Measurements from ENCODE around the gene TFEB.

The TFEB gene

DNA sequence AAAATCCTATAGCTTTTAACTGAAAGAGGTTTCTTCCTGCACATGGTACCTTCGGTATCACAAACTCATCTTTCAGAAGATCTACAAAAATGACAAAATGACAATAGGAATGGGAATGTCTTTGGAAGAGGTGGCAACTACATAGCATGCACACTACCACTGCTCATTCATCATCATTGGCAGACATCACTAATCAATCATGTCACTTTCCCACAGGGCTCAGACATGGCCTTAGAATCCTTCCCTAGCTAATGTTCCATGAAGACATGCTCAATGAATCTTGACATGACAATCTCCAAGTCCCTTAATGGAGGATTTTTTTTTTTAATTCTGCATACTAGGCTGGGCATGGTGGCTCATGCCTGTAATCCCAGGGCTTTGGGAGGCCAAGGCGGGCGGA lies 15.0 kb upstream of the TFEB start:
- H3K27me3 Mint-ChIP-seq = no peaks in the 10 kb centered on the region
- H3K27ac Mint-ChIP-seq = no peak overlapping the region
- H3K4me1 Mint-ChIP-seq (ENCODE audit: low read depth) = no peaks in the 10 kb centered on the region
- DNase-seq = no peak
- H3K36me3 Mint-ChIP-seq (ENCODE audit: low read depth) = no peaks in the 10 kb centered on the region
- H3K9me3 Mint-ChIP-seq = no peaks in the 10 kb centered on the region
- H3K4me3 Mint-ChIP-seq = no peak overlapping the region

DNA sequence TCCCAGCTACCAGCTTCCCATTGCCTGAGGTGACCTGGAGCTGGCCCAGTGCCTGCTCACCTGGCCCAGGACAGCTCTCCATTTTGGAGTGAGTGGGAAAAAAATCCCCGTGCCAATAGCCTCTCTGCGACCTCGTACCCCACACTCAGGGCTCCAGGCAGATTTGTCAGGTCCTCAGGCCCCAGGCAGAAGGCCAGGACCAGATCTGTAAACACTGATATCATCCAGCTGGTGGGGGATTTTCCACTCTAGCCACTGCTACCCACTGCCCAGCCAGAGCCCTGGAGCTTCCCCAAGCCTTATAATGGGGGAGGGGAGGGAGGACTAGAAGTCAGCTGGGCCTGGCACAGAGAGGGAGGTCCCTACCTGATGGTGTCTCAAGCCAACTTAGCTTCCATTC lies 13.1 kb upstream of the TFEB start:
- no peaks in the 10 kb centered on the region for H3K36me3 Mint-ChIP-seq (ENCODE audit: low read depth)
- H3K27me3 Mint-ChIP-seq = no peaks in the 10 kb centered on the region
- H3K4me1 Mint-ChIP-seq (ENCODE audit: low read depth) = no peaks in the 10 kb centered on the region
- H3K9me3 Mint-ChIP-seq = no peaks in the 10 kb centered on the region
- no peak for DNase-seq
- H3K27ac Mint-ChIP-seq = no peak overlapping the region
- H3K4me3 Mint-ChIP-seq = no peak overlapping the region

DNA sequence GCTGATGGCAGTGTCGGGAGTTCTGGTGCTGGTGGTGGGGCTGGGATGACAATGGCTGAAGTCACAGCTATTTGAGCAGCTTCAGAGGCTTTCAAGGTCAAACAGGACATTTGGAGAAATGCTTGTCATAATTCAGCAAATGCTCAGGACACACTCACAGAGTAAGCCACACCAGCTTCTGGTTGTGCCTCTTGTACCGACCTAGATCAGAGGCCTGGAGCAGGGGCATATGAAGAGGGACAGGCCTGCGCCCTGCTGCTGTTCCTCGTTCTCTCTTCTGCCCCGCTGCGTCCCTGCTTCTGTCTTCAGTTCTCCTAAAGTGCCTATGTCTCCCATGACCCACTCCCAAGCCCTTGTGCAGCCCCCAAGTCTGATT lies 12.7 kb upstream of the TFEB start:
- Mint-ChIP-seq H3K9me3 (no peaks in the 10 kb centered on the region), H3K27me3 (no peaks in the 10 kb centered on the region), H3K4me1 (ENCODE audit: low read depth) (no peaks in the 10 kb centered on the region), H3K4me3 (no peak overlapping the region), H3K36me3 (ENCODE audit: low read depth) (no peaks in the 10 kb centered on the region), H3K27ac (no peak overlapping the region)
- no peak for DNase-seq

DNA sequence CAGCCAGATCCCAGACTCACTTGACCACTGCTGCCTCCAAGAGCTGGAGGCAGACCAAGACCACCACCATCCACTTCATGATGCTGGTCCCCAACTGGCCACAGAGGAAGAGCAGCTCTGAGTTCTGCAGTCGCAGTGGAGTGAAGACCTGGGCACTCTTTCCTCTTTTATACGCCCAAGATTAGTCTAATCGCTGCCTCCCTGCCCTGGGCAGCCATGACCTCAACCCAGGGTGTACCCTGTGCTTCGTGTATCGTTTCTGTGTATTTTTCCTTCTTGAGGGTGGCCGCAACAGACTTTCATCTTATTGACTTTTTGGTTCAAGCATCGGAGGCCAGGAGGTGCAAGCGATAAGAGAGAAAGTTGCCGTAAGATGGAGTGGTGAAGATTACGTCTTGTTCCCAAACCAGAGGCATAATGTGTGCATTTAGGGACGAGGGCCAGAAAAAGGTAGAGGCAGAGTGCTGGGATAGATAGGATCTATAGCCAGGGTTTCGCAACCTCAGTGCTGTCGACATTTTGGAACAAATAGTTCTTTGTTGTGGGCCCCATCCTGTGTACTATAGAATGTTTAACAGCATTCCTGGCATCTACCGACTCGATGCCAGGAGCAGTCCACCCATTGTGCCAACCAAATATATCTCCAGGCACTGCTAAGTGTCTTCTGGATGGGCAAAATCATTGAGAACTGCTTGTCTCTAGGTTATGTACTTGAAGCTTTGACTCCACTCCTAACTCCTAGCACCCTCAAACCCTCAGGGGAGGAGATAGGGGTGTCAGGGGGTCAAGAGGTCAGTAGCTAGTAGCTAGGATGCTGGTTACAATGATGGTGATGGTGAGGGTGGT lies 12.1 kb upstream of the TFEB start, which contains the start of gene PGC:
Gene PGC (minus strand): TSS at position 142 of the 846 bp plus-strand sequence. CDS start 63 bp downstream, at position 79.
- Mint-ChIP-seq H3K27me3 (no peaks in the 10 kb centered on the region), H3K27ac (no peak within 1 kb of the TSS), H3K4me1 (ENCODE audit: low read depth) (no peaks in the 10 kb centered on the region), H3K9me3 (no peaks in the 10 kb centered on the region), H3K4me3 (no peak within 1 kb of the TSS), H3K36me3 (ENCODE audit: low read depth) (no peaks in the 10 kb centered on the region)
- no peak for DNase-seq

DNA sequence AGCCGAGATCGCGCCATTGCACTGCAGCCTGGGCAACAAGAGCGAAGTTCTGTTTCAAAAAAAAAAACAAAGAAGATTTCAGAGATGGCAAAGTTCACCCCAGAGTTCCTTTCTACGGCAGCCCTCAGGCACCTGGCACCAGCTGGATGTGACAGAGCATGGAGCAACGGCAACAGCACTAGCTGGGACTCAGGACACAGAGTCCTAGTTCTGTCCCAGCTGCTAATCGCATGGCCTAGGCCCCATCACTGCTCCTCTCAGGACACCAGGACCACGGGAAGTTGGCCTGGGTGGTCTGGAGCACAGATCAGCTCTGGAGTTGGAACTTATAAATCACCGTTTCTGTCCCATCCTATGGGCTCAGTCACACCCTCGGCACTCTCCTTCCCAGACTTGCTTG lies 10.7 kb upstream of the TFEB start:
- Mint-ChIP-seq H3K4me3 (no peak overlapping the region), H3K27me3 (no peaks in the 10 kb centered on the region), H3K4me1 (ENCODE audit: low read depth) (no peaks in the 10 kb centered on the region), H3K9me3 (no peaks in the 10 kb centered on the region), H3K36me3 (ENCODE audit: low read depth) (no peaks in the 10 kb centered on the region), H3K27ac (no peak overlapping the region)
- no peak for DNase-seq

DNA sequence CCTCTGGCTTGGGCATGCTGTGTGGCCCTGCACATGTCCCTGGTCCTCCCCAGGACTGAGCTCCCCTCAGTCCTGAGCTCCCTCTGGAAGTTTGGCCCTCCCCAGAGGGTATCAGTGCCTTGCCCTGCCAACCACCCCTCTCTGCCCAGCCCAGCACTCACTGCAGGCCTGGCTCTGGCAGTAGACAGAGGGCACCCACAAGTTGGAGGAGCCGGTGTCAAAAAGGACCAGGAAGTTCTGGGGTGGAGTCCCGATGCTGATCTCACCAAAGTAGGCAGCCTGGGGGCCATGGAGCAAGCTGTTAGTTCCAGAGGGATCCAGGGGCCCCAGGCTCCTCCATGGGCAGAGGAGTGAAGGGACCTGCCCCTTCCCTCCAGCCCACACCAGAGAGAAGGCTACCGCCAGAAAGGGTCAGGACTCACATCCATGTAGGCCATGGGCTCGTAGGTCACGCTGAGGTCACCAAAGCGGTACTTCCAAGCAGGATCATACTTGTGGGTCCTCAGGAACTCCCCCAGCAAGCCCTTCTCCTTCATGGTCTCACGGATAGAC lies 8.9 kb upstream of the TFEB start:
- H3K9me3 Mint-ChIP-seq = no peaks in the 10 kb centered on the region
- H3K36me3 Mint-ChIP-seq (ENCODE audit: low read depth) = no peaks in the 10 kb centered on the region
- no peaks in the 10 kb centered on the region for H3K4me1 Mint-ChIP-seq (ENCODE audit: low read depth)
- H3K27me3 Mint-ChIP-seq = no peaks in the 10 kb centered on the region
- no peak overlapping the region for H3K27ac Mint-ChIP-seq
- DNase-seq = no peak
- H3K4me3 Mint-ChIP-seq = no peak overlapping the region

DNA sequence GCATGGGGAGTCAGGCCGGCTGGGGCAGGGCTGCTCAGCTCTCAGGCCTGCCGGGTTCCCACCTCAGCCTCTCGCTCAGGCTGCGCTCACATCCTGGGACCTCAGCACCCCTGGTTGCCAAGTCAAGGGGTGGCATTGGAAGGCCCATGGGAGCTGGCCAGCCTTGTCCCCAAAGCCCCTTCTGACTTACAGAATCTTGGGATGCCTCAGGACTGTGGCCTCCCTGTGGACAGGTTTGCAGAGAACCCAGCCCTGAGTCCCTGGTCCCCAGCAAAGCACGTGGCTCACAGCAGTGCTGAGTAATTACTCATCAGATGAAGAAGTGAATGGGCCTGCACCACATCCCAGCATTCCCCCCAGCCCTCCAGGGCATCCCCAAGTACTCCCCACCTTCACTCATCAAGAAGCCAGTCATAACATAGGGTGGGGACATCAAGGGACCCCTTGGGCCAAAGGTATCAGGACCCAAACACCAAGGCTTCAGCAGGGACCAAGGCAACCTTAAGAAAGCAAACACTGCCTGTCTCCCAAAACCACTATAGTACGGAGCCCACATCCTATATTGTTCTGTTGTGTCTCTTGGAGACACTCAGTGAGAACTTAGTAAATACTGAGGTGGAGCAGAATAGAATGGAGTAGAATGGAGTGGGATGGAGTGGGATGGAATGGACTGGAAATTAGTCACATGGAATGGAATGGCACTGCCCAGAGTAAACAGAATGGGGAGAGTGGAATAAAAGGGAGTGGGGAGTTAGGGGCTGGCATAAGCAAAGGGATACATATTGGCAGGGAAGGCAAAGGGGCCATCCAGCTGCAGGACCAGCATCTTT lies 8.2 kb upstream of the TFEB start:
- DNase-seq = no peak
- Mint-ChIP-seq H3K27me3 (no peaks in the 10 kb centered on the region), H3K27ac (no peak overlapping the region), H3K4me3 (no peak overlapping the region), H3K4me1 (ENCODE audit: low read depth) (no peaks in the 10 kb centered on the region), H3K36me3 (ENCODE audit: low read depth) (no peaks in the 10 kb centered on the region), H3K9me3 (no peaks in the 10 kb centered on the region)

DNA sequence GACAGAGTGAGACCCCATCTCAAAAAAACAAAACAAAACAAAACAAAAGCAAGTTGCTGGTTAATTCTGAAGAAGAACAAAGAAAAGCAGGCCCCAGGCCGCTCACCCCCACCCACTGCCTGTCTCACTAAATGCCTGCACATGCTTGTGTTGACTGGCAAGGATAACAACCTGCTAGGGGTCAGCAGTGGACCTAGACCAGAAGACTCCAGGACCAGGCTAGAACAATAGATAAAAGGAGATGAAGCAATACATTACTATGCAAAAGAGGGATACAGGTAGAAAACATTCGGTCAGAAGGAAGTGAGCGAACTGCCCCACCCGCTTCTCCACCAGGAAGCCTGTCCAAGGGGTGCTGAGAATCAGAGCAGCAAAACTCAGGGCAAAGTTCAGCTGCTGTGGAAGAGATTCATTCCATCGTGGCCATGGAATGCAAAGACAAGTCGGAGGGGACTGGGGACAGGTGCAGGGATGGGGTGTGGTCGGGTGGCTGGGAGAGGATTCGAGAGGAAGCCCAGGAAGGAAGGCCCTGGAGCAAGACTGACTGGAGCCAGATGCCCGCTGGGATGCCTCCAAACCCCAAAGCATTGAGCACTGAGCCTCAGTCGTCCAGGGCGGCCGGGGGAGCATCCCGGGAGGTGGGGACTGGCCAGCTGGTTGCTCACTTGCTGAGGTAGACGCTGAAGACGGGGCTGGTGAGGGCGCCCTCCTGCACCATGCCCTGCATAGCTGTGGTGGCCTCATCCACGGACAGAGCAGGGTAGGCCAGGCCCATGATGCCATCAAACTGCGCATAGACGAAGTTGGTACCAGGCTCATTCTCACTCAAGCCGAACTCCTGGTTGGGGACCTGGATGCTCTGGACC lies 6.5 kb upstream of the TFEB start:
- no peaks in the 10 kb centered on the region for H3K36me3 Mint-ChIP-seq (ENCODE audit: low read depth)
- no peaks in the 10 kb centered on the region for H3K9me3 Mint-ChIP-seq
- DNase-seq = no peak
- no peak overlapping the region for H3K27ac Mint-ChIP-seq
- no peak overlapping the region for H3K4me3 Mint-ChIP-seq
- no peaks in the 10 kb centered on the region for H3K27me3 Mint-ChIP-seq
- no peaks in the 10 kb centered on the region for H3K4me1 Mint-ChIP-seq (ENCODE audit: low read depth)

DNA sequence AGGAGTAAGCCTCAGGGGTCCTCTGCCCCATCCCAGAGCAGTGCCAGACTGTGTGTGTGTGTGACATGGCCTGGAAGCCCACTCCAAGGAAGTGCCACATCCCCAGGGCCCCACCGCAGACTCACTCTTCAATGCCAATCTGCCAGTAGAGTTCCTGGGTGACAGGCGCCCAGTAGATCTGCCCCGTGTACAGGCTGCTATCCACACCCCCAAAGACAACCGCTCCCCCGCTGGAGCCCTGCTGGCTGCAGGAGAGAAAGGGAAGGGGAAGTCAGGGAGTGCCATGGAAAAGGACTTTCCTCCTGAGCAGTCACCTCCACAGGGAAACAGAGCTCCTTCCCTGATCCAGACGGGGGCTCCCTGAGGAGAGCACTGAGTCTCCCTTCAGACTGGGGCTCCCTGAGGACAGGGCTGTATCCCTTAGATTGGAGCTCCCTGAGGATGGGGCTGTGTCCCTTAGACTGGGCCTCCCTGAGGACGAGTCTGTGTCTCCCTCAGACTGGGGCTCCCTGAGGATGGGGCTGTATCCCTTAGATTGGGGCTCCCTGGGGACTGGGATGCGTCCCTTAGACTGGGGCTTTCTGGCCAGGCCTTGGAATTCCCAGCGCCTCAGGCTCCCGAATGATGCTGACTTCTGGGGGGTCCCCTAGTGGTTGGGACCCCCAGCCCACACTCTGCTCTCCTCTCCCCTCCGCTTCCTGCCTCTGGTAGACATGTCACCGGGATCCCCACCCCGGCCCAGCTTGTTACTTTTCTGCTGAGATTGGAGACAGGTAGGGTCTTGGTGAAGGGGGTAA lies 5.2 kb upstream of the TFEB start:
- Mint-ChIP-seq H3K27ac (no peak overlapping the region), H3K27me3 (no peaks in the 10 kb centered on the region), H3K36me3 (ENCODE audit: low read depth) (no peaks in the 10 kb centered on the region), H3K9me3 (no peaks in the 10 kb centered on the region), H3K4me1 (ENCODE audit: low read depth) (peaks cover 4% of the 10 kb centered on the region), H3K4me3 (no peak overlapping the region)
- DNase-seq = no peak

DNA sequence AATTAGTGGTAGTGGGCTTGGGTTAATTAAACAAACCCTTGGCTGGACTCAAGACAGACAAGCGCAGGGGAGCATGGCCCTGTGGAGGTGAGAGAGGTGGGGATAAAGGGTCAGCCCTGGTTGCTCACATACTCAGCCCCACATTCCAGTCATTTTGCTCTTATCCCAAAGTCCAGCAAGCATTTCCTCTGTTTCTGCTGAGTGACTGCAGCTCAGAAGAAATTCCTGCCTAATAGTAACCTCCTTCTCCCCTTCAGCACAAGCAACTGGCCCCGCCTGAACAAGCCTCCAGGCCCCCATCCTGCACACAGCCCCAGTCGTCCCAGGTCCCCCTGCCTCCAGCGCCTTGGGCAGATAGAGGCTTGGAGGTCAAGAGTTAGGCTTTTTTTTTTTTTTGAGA lies 3.6 kb upstream of the TFEB start:
- peaks cover 4% of the 10 kb centered on the region for H3K4me1 Mint-ChIP-seq (ENCODE audit: low read depth)

DNA sequence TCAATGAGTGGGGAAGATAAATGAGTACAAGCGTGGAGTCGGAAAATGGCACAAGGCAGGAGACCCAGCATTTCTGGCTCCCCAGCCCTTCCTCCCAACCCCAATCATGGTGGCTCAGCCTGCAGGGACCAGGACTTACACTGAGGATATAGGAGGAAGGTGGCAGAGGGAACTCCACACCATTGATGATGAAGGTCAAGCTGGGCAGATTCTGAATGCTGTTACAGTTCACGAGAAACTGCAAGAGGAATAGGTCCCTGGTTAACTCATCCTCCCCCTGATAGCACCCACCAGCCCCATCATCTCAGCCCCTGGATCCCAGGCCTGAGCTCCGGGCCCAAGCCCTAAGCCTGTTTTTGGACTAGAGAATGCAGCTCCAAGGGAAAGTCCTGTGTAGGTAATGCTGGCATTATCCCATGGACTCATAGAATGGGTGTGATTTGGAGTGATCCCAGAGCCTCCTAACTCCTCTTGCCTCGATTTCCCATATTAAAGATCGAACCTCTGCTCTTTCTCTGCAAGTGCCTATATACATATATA lies 2.3 kb upstream of the TFEB start:
- H3K4me1 Mint-ChIP-seq (ENCODE audit: low read depth) = peaks cover 17% of the 10 kb centered on the region
- H3K27me3 Mint-ChIP-seq = no peaks in the 10 kb centered on the region

More for the DNA sequence above, 3.6 kb upstream of the TFEB start:
- Mint-ChIP-seq H3K4me3 (no peak overlapping the region), H3K27ac (no peak overlapping the region), H3K9me3 (no peaks in the 10 kb centered on the region), H3K36me3 (ENCODE audit: low read depth) (no peaks in the 10 kb centered on the region), H3K27me3 (no peaks in the 10 kb centered on the region)
- no peak for DNase-seq

DNA sequence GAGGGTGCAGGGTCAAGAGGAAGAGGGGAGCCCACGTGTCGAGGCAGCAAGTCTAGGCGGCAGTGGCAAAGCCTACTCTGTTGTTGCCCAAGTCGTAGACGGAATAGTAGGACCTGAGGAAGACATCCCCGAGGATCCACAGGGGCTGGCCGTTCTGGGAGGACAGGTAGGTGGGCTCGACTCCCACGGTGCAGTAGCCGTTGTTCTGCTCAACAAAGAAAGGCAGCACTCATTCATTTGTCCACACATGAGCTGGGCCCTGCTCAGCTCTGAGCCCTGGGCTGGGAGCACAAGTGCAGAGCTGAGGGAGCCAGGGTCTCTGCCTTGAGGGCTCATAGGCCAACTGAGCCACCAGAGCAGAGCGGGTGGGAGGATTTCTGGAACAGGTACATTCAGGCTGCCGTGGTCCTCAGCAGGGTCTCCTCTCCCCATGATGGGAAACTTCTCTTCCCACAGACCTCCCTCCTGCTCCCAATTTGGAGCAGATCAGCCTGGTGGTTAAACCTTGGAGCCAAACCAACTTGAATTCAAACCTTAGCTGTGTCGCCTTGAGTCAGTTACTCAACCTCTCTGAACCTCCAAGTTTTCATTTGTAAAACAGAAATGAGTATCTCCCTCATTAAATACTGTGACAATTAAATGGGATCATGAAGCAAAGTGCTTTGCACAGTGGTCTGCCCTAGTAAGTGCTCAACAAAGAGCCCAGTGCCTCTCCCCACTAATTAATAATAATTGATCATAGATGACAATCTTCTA lies 1.6 kb upstream of the TFEB start:
- no peaks in the 10 kb centered on the region for H3K36me3 Mint-ChIP-seq (ENCODE audit: low read depth)
- peaks cover 21% of the 10 kb centered on the region for H3K4me1 Mint-ChIP-seq (ENCODE audit: low read depth)
- no peak overlapping the region for H3K4me3 Mint-ChIP-seq
- H3K9me3 Mint-ChIP-seq = no peaks in the 10 kb centered on the region
- no peak for DNase-seq
- no peaks in the 10 kb centered on the region for H3K27me3 Mint-ChIP-seq
- no peak overlapping the region for H3K27ac Mint-ChIP-seq

More for the DNA sequence above, 2.3 kb upstream of the TFEB start:
- Mint-ChIP-seq H3K27ac (no peak overlapping the region), H3K36me3 (ENCODE audit: low read depth) (no peaks in the 10 kb centered on the region), H3K9me3 (no peaks in the 10 kb centered on the region), H3K4me3 (no peak overlapping the region)
- no peak for DNase-seq

DNA sequence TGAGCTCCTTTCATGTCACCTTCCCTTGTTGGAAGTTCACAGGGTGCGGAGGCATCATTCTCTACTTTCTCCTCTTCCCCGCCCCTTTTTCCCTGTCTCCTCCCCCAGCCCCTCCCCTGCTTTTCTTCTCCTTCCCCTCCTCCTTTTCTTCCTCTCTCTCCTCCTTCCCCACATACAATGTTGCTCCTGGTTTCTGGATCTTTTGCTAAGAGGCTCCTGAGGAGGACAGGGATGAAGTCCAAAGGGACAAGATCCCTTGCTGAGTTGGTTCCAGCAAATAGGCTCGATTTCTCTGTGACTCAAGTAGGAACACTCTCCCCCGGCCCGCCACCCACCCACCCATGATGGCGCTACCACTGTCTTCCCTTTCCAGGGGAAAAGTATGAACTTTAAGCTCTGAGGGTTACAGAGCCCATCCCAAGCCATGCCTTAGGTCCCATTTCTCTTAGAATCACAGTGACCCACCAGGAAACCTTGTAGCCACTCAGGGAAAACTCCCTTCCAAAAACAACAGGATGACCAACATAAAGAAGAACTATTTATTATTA lies 852 bp upstream of the TFEB start:
- H3K27me3 Mint-ChIP-seq = no peaks in the 10 kb centered on the region
- no peak overlapping the region for H3K4me3 Mint-ChIP-seq
- no peak for DNase-seq
- no peaks in the 10 kb centered on the region for H3K9me3 Mint-ChIP-seq
- peaks cover 26% of the 10 kb centered on the region for H3K4me1 Mint-ChIP-seq (ENCODE audit: low read depth)
- no peak overlapping the region for H3K27ac Mint-ChIP-seq
- H3K36me3 Mint-ChIP-seq (ENCODE audit: low read depth) = no peaks in the 10 kb centered on the region

All from activated T-cell treated with anti-CD3 and anti-CD28 coated beads, Interleukin-2, amount 50 U/mL, for 24 hours (primary cell).